Smooth muscle cell (in vitro differentiated cells): ENCODE data around the gene LSM6. TPM values are rescaled to one million over a fixed set of nuclear protein-coding genes. Genes with fewer than 3 reads are reported as not detected.

Experiments
- DNase-seq: peaks from one replicate; lab custom pipeline; 2025; ENCODE audit not compliant: unreplicated experiment; lab: John Stamatoyannopoulos, UW
- H2AFZ ChIP-seq: fragments of 200-600 bp; sonication (generic); 2 replicates; pipeline ENCODE4 v1.6.0; 2016; ENCODE audit warnings: antibody characterized with exemption, low read depth, mild to moderate bottlenecking
- H3F3A ChIP-seq: fragments of 200-600 bp; sonication (generic); 2 replicates; pipeline ENCODE4 v1.6.0; 2017; ENCODE audit warnings: antibody characterized with exemption, low read depth
- H3K27ac ChIP-seq: fragments of 200-600 bp; sonication (generic); 2 replicates; pipeline ENCODE4 v1.5.1; 2016; ENCODE audit warnings: low read depth, mild to moderate bottlenecking
- H3K27me3 ChIP-seq: fragments of 200-600 bp; sonication (generic); 2 replicates; pipeline ENCODE4 v1.6.1; 2016; ENCODE audit warnings: low read depth, mild to moderate bottlenecking
- H3K36me3 ChIP-seq: fragments of 200-600 bp; sonication (generic); 2 replicates; pipeline ENCODE4 v1.5.1; 2016; ENCODE audit warnings: low read depth
- H3K4me1 ChIP-seq: fragments of 200-600 bp; sonication (generic); 2 replicates; pipeline ENCODE4 v1.5.1; 2016; ENCODE audit warnings: low read depth
- H3K4me2 ChIP-seq: fragments of 200-600 bp; sonication (generic); 2 replicates; pipeline ENCODE4 v1.6.0; 2016; ENCODE audit warnings: mild to moderate bottlenecking
- H3K4me3 ChIP-seq: fragments of 200-600 bp; sonication (generic); 2 replicates; pipeline ENCODE4 v1.5.1; 2016; ENCODE audit warnings: mild to moderate bottlenecking
- H3K79me2 ChIP-seq: fragments of 200-600 bp; sonication (generic); 2 replicates; pipeline ENCODE4 v1.6.0; 2016; ENCODE audit warnings: low read depth, mild to moderate bottlenecking
- H3K9ac ChIP-seq: fragments of 200-600 bp; sonication (generic); 2 replicates; pipeline ENCODE4 v1.6.0; 2016; ENCODE audit warnings: low read depth
- H3K9me3 ChIP-seq: fragments of 200-600 bp; sonication (generic); replicated peaks from 2 replicates; pipeline ENCODE4 v1.5.1; 2016; ENCODE audit warnings: low read depth
- H4K20me1 ChIP-seq: fragments of 200-600 bp; sonication (generic); 2 replicates; pipeline ENCODE4 v1.6.0; 2016; ENCODE audit warnings: low read depth
- WGBS: methylation state at CpG from one replicate; pipeline ENCODE4 v1.1.7; 2016; ENCODE audit warnings: low lambda C conversion rate; 5-methylcytosine and 5-hydroxymethylcytosine counted together
- polyA plus RNA-seq: library from polyadenylated mRNA; unstranded; fragments of >200 nt; fragmentation: Nextera tagmentation; extraction: Ambion mirVana; gene quantifications from 2 replicates; pipeline ENCODE4 v1.2.1, GENCODE V29; 2016
- total RNA-seq: library from RNA; depleted of rRNA; stranded (reverse); fragments of >200 nt; gene quantifications from 2 replicates; pipeline ENCODE4 v1.2.3, GENCODE V29; 2014
- TF ChIP-seq, protein P1 (sequence below): fragments of 200-600 bp; sonication (generic); IDR thresholded peaks from 2 replicates; pipeline ENCODE4 v1.5.1; 2017; ENCODE audit warnings: borderline replicate concordance, mild to moderate bottlenecking, antibody characterized with exemption; ENCODE audit not compliant: insufficient read depth, poor library complexity, severe bottlenecking

LSM6 gene
- total and polyA plus RNA-seq, 2 experiments from 2014 or later = 36.9 to 58.5 TPM

DNA sequence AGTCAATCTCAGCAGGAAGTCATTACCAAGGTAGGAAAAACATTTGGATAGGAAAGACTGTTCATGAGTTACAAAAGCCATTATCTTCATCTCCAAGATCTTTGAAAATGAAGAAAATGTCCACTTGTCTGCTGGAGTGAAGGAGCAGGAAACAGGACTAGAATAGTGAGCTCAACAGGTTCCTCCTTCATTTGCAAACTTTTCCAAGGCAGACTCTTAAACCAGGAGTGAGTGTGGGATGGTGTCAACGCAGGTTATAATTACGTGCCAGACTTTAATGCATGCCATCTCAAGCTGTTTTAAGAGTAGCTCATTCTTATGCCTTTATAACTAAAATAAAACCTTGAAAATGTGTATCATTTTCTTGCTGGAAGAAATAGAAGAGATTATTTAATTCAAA, 35.4 kb downstream of the LSM6 start:
- Histone ChIP-seq H4K20me1 (no peaks in the 10 kb centered on the region), H3K79me2 (no peaks in the 10 kb centered on the region), H3K27me3 (peaks cover 7% of the 10 kb centered on the region), H3F3A (no peaks in the 10 kb centered on the region), H3K27ac (no peak overlapping the region), H3K9me3 (no peaks in the 10 kb centered on the region), H3K4me3 (no peak overlapping the region), H3K4me2 (no peak overlapping the region), H3K36me3 (no peaks in the 10 kb centered on the region), H3K4me1 (no peaks in the 10 kb centered on the region), H2AFZ (no peak overlapping the region), H3K9ac (no peak overlapping the region)
- no peak for DNase-seq
- WGBS = 80% methylated on average over 2 of the region's 2 CpGs
- TF ChIP-seq, protein P1, sequence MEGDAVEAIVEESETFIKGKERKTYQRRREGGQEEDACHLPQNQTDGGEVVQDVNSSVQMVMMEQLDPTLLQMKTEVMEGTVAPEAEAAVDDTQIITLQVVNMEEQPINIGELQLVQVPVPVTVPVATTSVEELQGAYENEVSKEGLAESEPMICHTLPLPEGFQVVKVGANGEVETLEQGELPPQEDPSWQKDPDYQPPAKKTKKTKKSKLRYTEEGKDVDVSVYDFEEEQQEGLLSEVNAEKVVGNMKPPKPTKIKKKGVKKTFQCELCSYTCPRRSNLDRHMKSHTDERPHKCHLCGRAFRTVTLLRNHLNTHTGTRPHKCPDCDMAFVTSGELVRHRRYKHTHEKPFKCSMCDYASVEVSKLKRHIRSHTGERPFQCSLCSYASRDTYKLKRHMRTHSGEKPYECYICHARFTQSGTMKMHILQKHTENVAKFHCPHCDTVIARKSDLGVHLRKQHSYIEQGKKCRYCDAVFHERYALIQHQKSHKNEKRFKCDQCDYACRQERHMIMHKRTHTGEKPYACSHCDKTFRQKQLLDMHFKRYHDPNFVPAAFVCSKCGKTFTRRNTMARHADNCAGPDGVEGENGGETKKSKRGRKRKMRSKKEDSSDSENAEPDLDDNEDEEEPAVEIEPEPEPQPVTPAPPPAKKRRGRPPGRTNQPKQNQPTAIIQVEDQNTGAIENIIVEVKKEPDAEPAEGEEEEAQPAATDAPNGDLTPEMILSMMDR = no peak

DNA sequence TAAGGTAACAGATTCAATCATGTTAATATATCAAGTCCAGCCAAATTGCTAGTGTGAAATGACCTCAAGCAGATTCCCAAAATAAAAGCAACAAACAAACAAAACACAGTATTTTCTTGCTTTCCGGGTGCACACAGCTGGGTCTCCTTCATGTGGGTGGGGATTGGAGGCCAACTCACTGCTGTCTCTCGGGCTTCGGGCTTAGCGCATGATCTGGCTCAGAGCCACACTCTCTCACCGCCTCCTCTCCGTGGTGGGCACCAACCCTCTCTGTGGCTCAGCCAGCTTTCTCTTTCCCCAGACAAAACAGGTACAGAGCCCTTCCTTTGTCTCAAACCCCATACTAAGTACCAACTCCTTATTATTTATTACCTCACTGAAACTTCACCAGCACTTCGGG, 35.9 kb downstream of the LSM6 start:
- no peak overlapping the region for H2AFZ ChIP-seq
- H3K36me3 ChIP-seq = no peaks in the 10 kb centered on the region
- TF ChIP-seq, protein P1 = no peak

DNA sequence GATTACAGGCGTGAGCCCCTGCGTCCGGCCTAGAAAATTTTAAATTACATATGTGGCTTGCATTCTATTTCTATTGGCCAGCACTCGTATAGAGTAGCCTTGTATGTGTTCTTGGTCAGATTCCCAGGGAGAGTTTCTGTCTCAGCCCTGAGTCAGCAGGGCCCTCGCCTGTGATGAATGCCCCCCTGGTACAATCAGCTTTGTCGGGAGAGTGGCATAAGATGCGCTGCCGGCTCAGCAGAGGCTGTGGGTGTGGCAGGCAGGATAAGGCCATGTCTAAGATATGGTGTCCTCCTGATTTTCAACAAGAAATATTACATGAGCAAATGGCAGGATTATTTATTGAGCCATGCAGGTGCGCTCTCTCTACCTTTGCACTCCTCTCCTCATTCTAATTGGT, 37.3 kb downstream of the LSM6 start:
- TF ChIP-seq, protein P1 = no peak
- Histone ChIP-seq H2AFZ (no peak overlapping the region), H3K9ac (no peak overlapping the region), H3K4me2 (no peak overlapping the region), H3F3A (no peaks in the 10 kb centered on the region), H3K4me3 (no peak overlapping the region), H3K36me3 (no peaks in the 10 kb centered on the region), H3K27ac (no peak overlapping the region), H4K20me1 (no peaks in the 10 kb centered on the region), H3K9me3 (no peaks in the 10 kb centered on the region), H3K27me3 (peaks cover 7% of the 10 kb centered on the region), H3K79me2 (no peaks in the 10 kb centered on the region), H3K4me1 (no peaks in the 10 kb centered on the region)
- 92% methylated on average over 9 of the region's 9 CpGs for WGBS
- DNase-seq = no peak

More for the DNA sequence above, 35.9 kb downstream of the LSM6 start:
- Histone ChIP-seq H3K27me3 (peaks cover 7% of the 10 kb centered on the region), H4K20me1 (no peaks in the 10 kb centered on the region), H3K9ac (no peak overlapping the region), H3K4me3 (no peak overlapping the region), H3F3A (no peaks in the 10 kb centered on the region), H3K27ac (no peak overlapping the region), H3K4me2 (no peak overlapping the region), H3K9me3 (no peaks in the 10 kb centered on the region), H3K4me1 (no peaks in the 10 kb centered on the region), H3K79me2 (no peaks in the 10 kb centered on the region)
- WGBS = 67% methylated on average over 7 of the region's 7 CpGs
- no peak for DNase-seq

DNA sequence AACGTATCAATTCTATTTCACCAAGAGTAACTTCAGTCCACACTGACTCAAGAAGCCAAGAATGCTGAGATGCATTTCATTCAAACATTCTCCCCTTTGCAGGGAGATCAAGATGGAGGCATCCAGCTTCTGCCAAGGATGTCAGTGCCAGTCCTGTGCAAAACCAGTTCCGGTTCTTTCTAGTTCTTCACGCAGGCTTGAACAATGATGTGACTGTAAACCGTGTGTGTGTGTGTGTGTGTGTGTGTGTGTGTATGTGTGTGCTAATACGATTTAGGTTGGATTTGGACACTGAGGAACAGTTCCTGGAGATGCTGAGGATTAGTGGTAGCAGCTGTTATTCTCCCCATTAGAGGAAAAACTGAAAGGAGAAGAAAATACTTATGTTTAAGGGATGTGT, 38.7 kb downstream of the LSM6 start, which contains the start of gene REELD1:
REELD1 (plus strand) TSS at position 301 of the 400 bp plus-strand sequence. CDS start 2,415 bp downstream, outside the sequence.
- Histone ChIP-seq H3K4me2 (no peak within 1 kb of the TSS), H4K20me1 (no peaks in the 10 kb centered on the region), H3K27ac (no peak within 1 kb of the TSS), H3F3A (no peaks in the 10 kb centered on the region), H3K9me3 (no peaks in the 10 kb centered on the region), H3K9ac (no peak within 1 kb of the TSS), H2AFZ (no peak within 1 kb of the TSS), H3K4me1 (no peaks in the 10 kb centered on the region), H3K36me3 (no peaks in the 10 kb centered on the region), H3K4me3 (no peak within 1 kb of the TSS), H3K79me2 (no peaks in the 10 kb centered on the region), H3K27me3 (peaks cover 2% of the 10 kb centered on the region)
- DNase-seq = no peak
- 80% methylated on average over 5 of the region's 5 CpGs for WGBS
- TF ChIP-seq, protein P1 = no peak
